Tibial nerve (tissue), 4 donors: ENCODE data around the gene ZNF81.

ENCODE experiments used
- EP300 ChIP-seq, 2 donors: sonication (generic); formaldehyde crosslinking; IDR thresholded peaks; one replicate each; pipeline ENCODE4 v1.6.1; 2017; ENCODE audit warnings: antibody characterized with exemption in 2 of 2, mild to moderate bottlenecking in 1 of 2
- POLR2A ChIP-seq, 2 donors: fragments of 450-650 bp; IDR thresholded peaks; one replicate each; pipeline ENCODE4 v1.6.1; 2017; ENCODE audit warnings: antibody characterized with exemption in 2 of 2, mild to moderate bottlenecking in 2 of 2, moderate library complexity in 2 of 2
- TF ChIP-seq, protein P1 (sequence below), 5 experiments: fragments of 200-600 bp in 3 of 5; fragments of 450-650 bp in 2 of 5; sonication (generic) in 3 of 5; IDR thresholded peaks; one replicate each; pipeline ENCODE4 v1.5.1; 2016 to 2019; ENCODE audit warnings: antibody characterized with exemption in 5 of 5, mild to moderate bottlenecking in 3 of 5, moderate library complexity in 2 of 5

GRCh38 chrX:47846040-47846439 lies 9.3 kb downstream of the ZNF81 start:
- TF ChIP-seq, protein P1, sequence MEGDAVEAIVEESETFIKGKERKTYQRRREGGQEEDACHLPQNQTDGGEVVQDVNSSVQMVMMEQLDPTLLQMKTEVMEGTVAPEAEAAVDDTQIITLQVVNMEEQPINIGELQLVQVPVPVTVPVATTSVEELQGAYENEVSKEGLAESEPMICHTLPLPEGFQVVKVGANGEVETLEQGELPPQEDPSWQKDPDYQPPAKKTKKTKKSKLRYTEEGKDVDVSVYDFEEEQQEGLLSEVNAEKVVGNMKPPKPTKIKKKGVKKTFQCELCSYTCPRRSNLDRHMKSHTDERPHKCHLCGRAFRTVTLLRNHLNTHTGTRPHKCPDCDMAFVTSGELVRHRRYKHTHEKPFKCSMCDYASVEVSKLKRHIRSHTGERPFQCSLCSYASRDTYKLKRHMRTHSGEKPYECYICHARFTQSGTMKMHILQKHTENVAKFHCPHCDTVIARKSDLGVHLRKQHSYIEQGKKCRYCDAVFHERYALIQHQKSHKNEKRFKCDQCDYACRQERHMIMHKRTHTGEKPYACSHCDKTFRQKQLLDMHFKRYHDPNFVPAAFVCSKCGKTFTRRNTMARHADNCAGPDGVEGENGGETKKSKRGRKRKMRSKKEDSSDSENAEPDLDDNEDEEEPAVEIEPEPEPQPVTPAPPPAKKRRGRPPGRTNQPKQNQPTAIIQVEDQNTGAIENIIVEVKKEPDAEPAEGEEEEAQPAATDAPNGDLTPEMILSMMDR (IDR thresholded peaks at IDR 0.05), result no peak
- TF ChIP-seq POLR2A (IDR thresholded peaks at IDR 0.05), result no peak
- TF ChIP-seq EP300 (IDR thresholded peaks at IDR 0.05), result no peak
